ENCODE measurements around the gene FRMD3.

The FRMD3 gene

GRCh38 chr9:83544002-83544698 is 5.9 kb upstream of the FRMD3 start:
- peak; percentile 90 for DNase-seq (ENCODE audit: low read depth)
- peak; percentile 93 for TF ChIP-seq CTCF (conservative IDR thresholded peaks at IDR 0.05; ENCODE audit: low read length)
- no peak overlapping the region for H3K4me3 ChIP-seq (ENCODE audit: low read length)

- H3K4me3 ChIP-seq (ENCODE audit: low read length) = peak overlapping the region; percentile 64
- DNase-seq (ENCODE audit: low read depth) = no peak
- TF ChIP-seq CTCF (conservative IDR thresholded peaks at IDR 0.05; ENCODE audit: low read length) = no peak
These were observed 663 bp upstream of the FRMD3 start for GRCh38 chr9:83538890-83539238.

- peak overlapping the region; percentile 64 for H3K4me3 ChIP-seq (ENCODE audit: low read length)
- DNase-seq (ENCODE audit: low read depth) = peak; percentile 29
These were observed 650 bp downstream of the FRMD3 start for GRCh38 chr9:83537331-83538171.

GRCh38 chr9:83536332-83536731 is 1.9 kb downstream of the FRMD3 start:
- H3K4me3 ChIP-seq (ENCODE audit: low read length) = no peak overlapping the region
- TF ChIP-seq CTCF (conservative IDR thresholded peaks at IDR 0.05; ENCODE audit: low read length) = no peak
- no peak for DNase-seq (ENCODE audit: low read depth)

More at GRCh38 chr9:83537331-83538171, 650 bp downstream of the FRMD3 start:
- no peak for TF ChIP-seq CTCF (conservative IDR thresholded peaks at IDR 0.05; ENCODE audit: low read length)

- H3K4me3 ChIP-seq (ENCODE audit: low read length) = no peak overlapping the region
- no peak for DNase-seq (ENCODE audit: low read depth)
- TF ChIP-seq CTCF (conservative IDR thresholded peaks at IDR 0.05; ENCODE audit: low read length) = no peak
These were observed 2.5 kb downstream of the FRMD3 start for GRCh38 chr9:83535736-83536135.

GRCh38 chr9:83533296-83533695 is 4.9 kb downstream of the FRMD3 start:
- H3K4me3 ChIP-seq (ENCODE audit: low read length) = no peak overlapping the region
- DNase-seq (ENCODE audit: low read depth) = peak; percentile 30
- TF ChIP-seq CTCF (conservative IDR thresholded peaks at IDR 0.05; ENCODE audit: low read length) = no peak

- H3K4me3 ChIP-seq (ENCODE audit: low read length) = no peak overlapping the region
- DNase-seq (ENCODE audit: low read depth) = no peak
- no peak for TF ChIP-seq CTCF (conservative IDR thresholded peaks at IDR 0.05; ENCODE audit: low read length)
These were observed 11.3 kb downstream of the FRMD3 start for GRCh38 chr9:83526901-83527300.
